ENCODE data around the gene CMC2. TPM values are rescaled to one million over a fixed set of nuclear protein-coding genes. Genes with fewer than 3 reads are reported as not detected.
A peak's percentile ranks its signal among the peaks of the same experiment; 100 is the strongest.

Gene CMC2
- total and polyA plus RNA-seq, 2 of the 13 experiments (the other 11 are each of a cell fraction or from before 2014, with no cell fraction given): 116 to 129 TPM

- peak; percentile 63; the same call in 1 of the 2 replicates for TF ChIP-seq PRDM15 (CRISPR knock-in tag; IDR thresholded peaks at IDR 0.05)
- TF ChIP-seq ZNF670 (CRISPR knock-in tag; IDR thresholded peaks at IDR 0.05; ENCODE audit: borderline replicate concordance): no peak
- TF ChIP-seq ZNF44 (CRISPR knock-in tag; IDR thresholded peaks at IDR 0.05): no peak
- no peak for TF ChIP-seq RXRB (CRISPR knock-in tag; IDR thresholded peaks at IDR 0.05; ENCODE audit: borderline replicate concordance)
- TF ChIP-seq THAP8 (CRISPR knock-in tag; IDR thresholded peaks at IDR 0.05; ENCODE audit: borderline replicate concordance): no peak
- TF ChIP-seq WIZ (CRISPR knock-in tag; IDR thresholded peaks at IDR 0.05): no peak
- no peak for TF ChIP-seq RFX5 (IDR thresholded peaks at IDR 0.05; ENCODE audit: low read depth, low read length)
- no peak for TF ChIP-seq ZNF879 (CRISPR knock-in tag; IDR thresholded peaks at IDR 0.05)
- 0 out of 2 replicates have a peak, but pooled peaks have one; percentile 48 for TF ChIP-seq ELF3 (CRISPR knock-in tag; IDR thresholded peaks at IDR 0.05)
- peak; percentile 25; the same call in 1 of the 2 replicates for TF ChIP-seq TBX3 (IDR thresholded peaks at IDR 0.05; ENCODE audit: borderline replicate concordance)
- TF ChIP-seq HIC2 (CRISPR knock-in tag; IDR thresholded peaks at IDR 0.05; ENCODE audit: low read depth): no peak
- TF ChIP-seq BCLAF1 (IDR thresholded peaks at IDR 0.05): no peak
- TF ChIP-seq DNMT1 (CRISPR knock-in tag; IDR thresholded peaks at IDR 0.05): no peak
- 0 out of 2 replicates have a peak, but pooled peaks have one; percentile 27 for TF ChIP-seq E2F1 (CRISPR knock-in tag; IDR thresholded peaks at IDR 0.05)
- TF ChIP-seq, protein P1, sequence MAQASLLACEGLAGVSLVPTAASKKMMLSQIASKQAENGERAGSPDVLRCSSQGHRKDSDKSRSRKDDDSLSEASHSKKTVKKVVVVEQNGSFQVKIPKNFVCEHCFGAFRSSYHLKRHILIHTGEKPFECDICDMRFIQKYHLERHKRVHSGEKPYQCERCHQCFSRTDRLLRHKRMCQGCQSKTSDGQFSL (CRISPR knock-in tag; IDR thresholded peaks at IDR 0.05): no peak
Measured at GRCh38 chr16:80997139-80997798, 9.4 kb downstream of the CMC2 start (continued).
